Activated T-helper 2 cell treated with anti-CD3 and anti-CD28 coated beads, Interferon-gamma antibody, Interleukin-2, Interleukin-4, amounts not matched to agents 10 μg/mL and 5 μg/mL and 100 μg/mL, durations not matched to agents 14 hours and 24 hours and 36 hours (primary cell): ENCODE measurements around the gene RUFY3. TPM values are rescaled to one million over a fixed set of nuclear protein-coding genes. Genes with fewer than 3 reads are reported as not detected.

ENCODE experiments used
- DNase-seq: peaks from one replicate; pipeline ENCODE4 v3.0.0; 2021; ENCODE audit warnings: low spot score
- H3K27ac Mint-ChIP-seq: one replicate; pipeline ENCODE4 v1.8.0; 2021; ENCODE audit warnings: mixed read lengths
- H3K27me3 Mint-ChIP-seq: one replicate; pipeline ENCODE4 v1.8.0; 2021; ENCODE audit warnings: low read depth, mixed read lengths
- H3K36me3 Mint-ChIP-seq: one replicate; pipeline ENCODE4 v1.8.0; 2021; ENCODE audit warnings: low read depth, mixed read lengths
- H3K4me1 Mint-ChIP-seq: one replicate; pipeline ENCODE4 v1.8.0; 2021; ENCODE audit warnings: low read depth, mixed read lengths
- H3K4me3 Mint-ChIP-seq: one replicate; pipeline ENCODE4 v1.8.0; 2021; ENCODE audit warnings: low read depth, mild to moderate bottlenecking, moderate library complexity, mixed read lengths
- H3K9me3 Mint-ChIP-seq: one replicate; pipeline ENCODE4 v1.8.0; 2021; ENCODE audit warnings: mixed read lengths
- intact Hi-C: fragments of 100-400 bp; cut with micrococcal nuclease; formaldehyde crosslinking; loops from one replicate; pipeline ENCODE4 v1.15.1; 2023
- total RNA-seq: library from RNA; stranded (reverse); gene quantifications from 2 replicates; pipeline ENCODE4 v1.2.3, GENCODE V29; 2022

RUFY3 gene
- total RNA-seq, 1 donor from 2014 or later: 20.5 TPM

DNA sequence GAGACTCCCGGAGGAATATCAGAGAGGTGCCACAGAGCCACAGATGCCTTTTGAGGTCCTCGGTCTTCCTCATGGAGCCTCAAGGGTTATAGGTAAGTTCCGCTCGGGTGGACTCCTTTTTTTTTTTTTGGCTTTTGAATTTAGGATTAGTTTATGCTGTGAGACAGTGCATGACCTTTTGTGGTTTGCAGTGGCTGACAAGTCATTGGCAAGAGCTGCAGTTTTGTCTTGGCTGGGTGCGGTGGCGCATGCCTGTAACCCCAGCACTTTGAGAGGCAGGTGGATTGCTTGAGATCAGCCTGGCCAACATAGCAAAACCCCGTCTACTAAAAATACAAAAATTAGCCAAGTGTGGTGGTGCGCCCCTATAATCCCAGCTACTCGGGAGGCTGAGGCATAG is 122.4 kb downstream of the RUFY3 start:
- no peaks in the 10 kb centered on the region for H3K27me3 Mint-ChIP-seq
- intact Hi-C loops: no loop called here
- DNase-seq: no peak
- peak overlapping the region; percentile 30 for H3K27ac Mint-ChIP-seq
- peaks cover 28% of the 10 kb centered on the region for H3K4me1 Mint-ChIP-seq
- no peaks in the 10 kb centered on the region for H3K9me3 Mint-ChIP-seq
- no peaks in the 10 kb centered on the region for H3K36me3 Mint-ChIP-seq
- H3K4me3 Mint-ChIP-seq: no peak overlapping the region

DNA sequence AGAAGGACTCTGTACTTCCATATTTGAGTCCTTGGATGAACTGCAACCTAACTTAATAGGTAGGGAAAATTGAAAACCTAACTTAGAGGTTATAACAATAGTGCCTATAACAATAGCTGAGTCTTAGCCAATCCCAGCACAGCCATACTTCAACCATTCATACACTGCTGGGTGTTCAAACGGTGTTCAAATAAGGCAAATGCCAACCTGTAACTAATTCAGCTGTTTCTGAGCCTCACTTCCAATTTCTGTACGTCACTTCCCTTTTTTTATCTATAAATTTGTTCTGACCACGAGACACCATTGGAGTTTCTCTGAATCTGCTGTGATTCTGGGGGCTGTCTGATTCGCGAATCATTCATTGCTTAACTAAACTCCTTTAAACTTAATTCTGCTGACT is 127.5 kb downstream of the RUFY3 start:
- intact Hi-C loops: no loop called here
- no peak for DNase-seq
- no peak overlapping the region for H3K27ac Mint-ChIP-seq
- no peak overlapping the region for H3K4me3 Mint-ChIP-seq
- no peaks in the 10 kb centered on the region for H3K36me3 Mint-ChIP-seq
- H3K9me3 Mint-ChIP-seq: no peaks in the 10 kb centered on the region
- H3K4me1 Mint-ChIP-seq: peaks cover 3% of the 10 kb centered on the region
- no peaks in the 10 kb centered on the region for H3K27me3 Mint-ChIP-seq

DNA sequence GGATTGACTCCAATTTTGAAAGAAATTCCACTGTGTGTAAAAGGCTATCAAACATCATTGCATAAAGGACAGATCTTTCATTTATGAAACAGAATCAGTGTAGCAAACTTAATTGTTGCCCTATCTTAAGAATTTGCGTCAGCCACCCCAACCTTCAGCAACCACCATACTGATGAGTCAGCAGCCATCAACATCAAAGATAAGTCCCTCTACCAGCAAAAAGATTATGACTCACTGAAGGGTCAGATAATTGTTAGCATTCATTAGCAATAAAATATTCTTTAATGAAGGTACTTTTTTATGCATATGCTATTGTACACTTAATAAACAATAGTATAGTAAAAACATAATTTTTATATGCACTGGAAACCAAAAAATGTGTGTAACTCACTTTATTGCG is 133.7 kb downstream of the RUFY3 start:
- H3K9me3 Mint-ChIP-seq: no peaks in the 10 kb centered on the region
- H3K27ac Mint-ChIP-seq: no peak overlapping the region
- DNase-seq: no peak
- no peak overlapping the region for H3K4me3 Mint-ChIP-seq
- H3K36me3 Mint-ChIP-seq: no peaks in the 10 kb centered on the region
- intact Hi-C loops: no loop called here
- no peaks in the 10 kb centered on the region for H3K27me3 Mint-ChIP-seq
- peaks cover 1% of the 10 kb centered on the region for H3K4me1 Mint-ChIP-seq

Other genes starting within 250 kb of the RUFY3 start
- not detected in 2 replicates for gene MUC7, start 249.8 kb upstream of the RUFY3 start, total RNA-seq
- not detected in 2 replicates for gene AMTN, start 203.4 kb upstream of the RUFY3 start, total RNA-seq
- not detected in 2 replicates for gene AMBN, start 129.7 kb upstream of the RUFY3 start, total RNA-seq
- gene ENAM, start 93.2 kb upstream of the RUFY3 start, total RNA-seq: not detected in 2 replicates
- gene JCHAIN, start 55.5 kb upstream of the RUFY3 start, total RNA-seq: not detected in 2 replicates
- 44.1 and 46.3 TPM in 2 replicates for gene UTP3, start 33.4 kb upstream of the RUFY3 start, total RNA-seq
- gene GRSF1, start 117.9 kb downstream of the RUFY3 start, total RNA-seq: 120 and 121 TPM in 2 replicates
- 27.0 and 28.1 TPM in 2 replicates for gene MOB1B, start 180.4 kb downstream of the RUFY3 start, total RNA-seq